Hepatocyte (in vitro differentiated cells): ENCODE results near the gene KIAA1143. TPM values are rescaled to one million over a fixed set of nuclear protein-coding genes. Genes with fewer than 3 reads are reported as not detected.
A peak's percentile ranks its signal among the peaks of the same experiment; 100 is the strongest.

Experiments
- DNase-seq: peaks from one replicate; pipeline ENCODE4 v3.0.0-alpha.2; 2016; ENCODE audit warnings: low spot score
- H2AFZ ChIP-seq: fragments of 200-600 bp; sonication (generic); 2 replicates; pipeline ENCODE4 v1.6.0; 2016; ENCODE audit warnings: antibody characterized with exemption, mild to moderate bottlenecking
- H3K27ac ChIP-seq: fragments of 200-600 bp; sonication (generic); 2 replicates; pipeline ENCODE4 v1.5.1; 2016; ENCODE audit warnings: mild to moderate bottlenecking
- H3K27me3 ChIP-seq: fragments of 200-600 bp; sonication (generic); 2 replicates; pipeline ENCODE4 v1.6.1; 2016
- H3K36me3 ChIP-seq: fragments of 200-600 bp; sonication (generic); replicated peaks from 2 replicates; pipeline ENCODE4 v1.5.1; 2016; ENCODE audit warnings: low read depth; ENCODE audit not compliant: insufficient read depth
- H3K4me1 ChIP-seq: fragments of 200-600 bp; sonication (generic); 2 replicates; pipeline ENCODE4 v1.5.1; 2016; ENCODE audit warnings: mild to moderate bottlenecking, moderate library complexity; ENCODE audit not compliant: insufficient read depth
- H3K4me2 ChIP-seq: fragments of 200-600 bp; sonication (generic); 2 replicates; pipeline ENCODE4 v1.6.0; 2016
- H3K4me3 ChIP-seq: fragments of 200-600 bp; sonication (generic); 2 replicates; pipeline ENCODE4 v1.5.1; 2016; ENCODE audit warnings: mild to moderate bottlenecking
- H3K79me2 ChIP-seq: fragments of 200-600 bp; sonication (generic); 2 replicates; pipeline ENCODE4 v1.6.0; 2017; ENCODE audit warnings: mild to moderate bottlenecking
- H3K9me2 ChIP-seq: fragments of 200-600 bp; sonication (generic); replicated peaks from 2 replicates; pipeline ENCODE4 v1.6.0; 2017; ENCODE audit warnings: mild to moderate bottlenecking; ENCODE audit not compliant: insufficient read depth
- H3K9me3 ChIP-seq: fragments of 200-600 bp; sonication (generic); 2 replicates; pipeline ENCODE4 v1.5.1; 2016; ENCODE audit warnings: low read depth, mild to moderate bottlenecking
- H4K20me1 ChIP-seq: fragments of 200-600 bp; sonication (generic); 2 replicates; pipeline ENCODE4 v1.6.0; 2016; ENCODE audit warnings: mild to moderate bottlenecking; ENCODE audit not compliant: insufficient read depth, poor library complexity, severe bottlenecking
- CTCF ChIP-seq: fragments of 200-600 bp; sonication (generic); IDR thresholded peaks from 2 replicates; pipeline ENCODE4 v1.5.1; 2016; ENCODE audit warnings: antibody characterized with exemption, mild to moderate bottlenecking; ENCODE audit not compliant: poor library complexity
- EZH2 ChIP-seq: fragments of 200-600 bp; sonication (generic); IDR thresholded peaks from 2 replicates; pipeline ENCODE4 v1.6.1; 2016; ENCODE audit warnings: antibody characterized with exemption, mild to moderate bottlenecking, borderline replicate concordance
- EZH2phosphoT487 ChIP-seq: fragments of 200-600 bp; sonication (generic); IDR thresholded peaks from one replicate; pipeline ENCODE4 v1.6.1; 2018; ENCODE audit warnings: antibody characterized with exemption, mild to moderate bottlenecking, low read depth, moderate library complexity; ENCODE audit not compliant: unreplicated experiment, severe bottlenecking
- WGBS: methylation state at CpG from one replicate; pipeline ENCODE4 v1.1.6; 2016; ENCODE audit warnings: low lambda C conversion rate; ENCODE audit errors: missing lambda C conversion rate; 5-methylcytosine and 5-hydroxymethylcytosine counted together
- polyA plus RNA-seq: library from polyadenylated mRNA; unstranded; fragments of >200 nt; fragmentation: Nextera tagmentation; extraction: Ambion mirVana; gene quantifications from 2 replicates; pipeline ENCODE4 v1.2.1, GENCODE V29; 2016
- total RNA-seq: library from RNA; depleted of rRNA; stranded (reverse); fragments of >200 nt; gene quantifications from 2 replicates; pipeline ENCODE4 v1.2.3, GENCODE V29; 2014

KIAA1143 gene
- total RNA-seq (24.0 and 25.1 TPM in 2 replicates), polyA plus RNA-seq (11.4 and 11.5 TPM in 2 replicates)

- TF ChIP-seq CTCF (no peak), EZH2 (no peak), EZH2phosphoT487 (no peak)
- peak within 1 kb of the TSS; percentile 91 for H3K27ac ChIP-seq
- H3K9me2 ChIP-seq = no peaks in the 10 kb centered on the region
- H3K36me3 ChIP-seq = no peaks in the 10 kb centered on the region
- peak within 1 kb of the TSS; percentile 94 for H3K4me3 ChIP-seq
- H3K27me3 ChIP-seq = no peaks in the 10 kb centered on the region
- H4K20me1 ChIP-seq = no peaks in the 10 kb centered on the region
- peak within 1 kb of the TSS; percentile 98 for H2AFZ ChIP-seq
- 1% methylated on average over 61 of the region's 64 CpGs for WGBS
- peak; percentile 98 for DNase-seq
- H3K4me1 ChIP-seq = peaks cover 3% of the 10 kb centered on the region
- peak within 1 kb of the TSS; percentile 95 for H3K4me2 ChIP-seq
- H3K9me3 ChIP-seq = peaks cover 8% of the 10 kb centered on the region
- peaks cover 74% of the 10 kb centered on the region for H3K79me2 ChIP-seq
Observed at GRCh38 chr3:44761424-44762169, at the start of gene KIAA1143, which contains the start of gene KIF15. Gene KIAA1143 (minus strand): TSS chr3:44761619. CDS start chr3:44761602, 17 bp downstream. Gene KIF15 (plus strand): TSS chr3:44761794. CDS start chr3:44761866, 72 bp downstream.

GRCh38 chr3:44805960-44806359, 44.5 kb upstream of the KIAA1143 start:
- Histone ChIP-seq H3K27ac (no peak overlapping the region), H2AFZ (no peak overlapping the region), H3K36me3 (no peaks in the 10 kb centered on the region), H3K27me3 (no peaks in the 10 kb centered on the region), H3K79me2 (no peaks in the 10 kb centered on the region), H3K4me3 (no peak overlapping the region), H3K9me3 (no peaks in the 10 kb centered on the region), H3K9me2 (no peaks in the 10 kb centered on the region), H3K4me2 (no peak overlapping the region), H4K20me1 (no peaks in the 10 kb centered on the region), H3K4me1 (no peaks in the 10 kb centered on the region)
- no peak for DNase-seq
- TF ChIP-seq EZH2phosphoT487 (no peak), EZH2 (no peak), CTCF (no peak)
- 98% methylated on average over 2 of the region's 2 CpGs for WGBS

GRCh38 chr3:44803298-44803697, 41.9 kb upstream of the KIAA1143 start:
- Histone ChIP-seq H3K4me3 (no peak overlapping the region), H3K4me1 (no peaks in the 10 kb centered on the region), H4K20me1 (no peaks in the 10 kb centered on the region), H3K36me3 (no peaks in the 10 kb centered on the region), H3K9me3 (no peaks in the 10 kb centered on the region), H3K9me2 (no peaks in the 10 kb centered on the region), H3K27me3 (no peaks in the 10 kb centered on the region), H3K79me2 (no peaks in the 10 kb centered on the region), H2AFZ (no peak overlapping the region), H3K27ac (no peak overlapping the region), H3K4me2 (no peak overlapping the region)
- WGBS = 92% methylated on average over 2 of the region's 2 CpGs
- DNase-seq = no peak
- TF ChIP-seq EZH2phosphoT487 (no peak), EZH2 (no peak), CTCF (no peak)
